Smooth muscle cell (in vitro differentiated cells): Measurements from ENCODE around the gene RBKS. TPM values are rescaled to one million over a fixed set of nuclear protein-coding genes. Genes with fewer than 3 reads are reported as not detected.

Source experiments
- DNase-seq: peaks from one replicate; lab custom pipeline; 2025; ENCODE audit not compliant: unreplicated experiment; lab: John Stamatoyannopoulos, UW
- H2AFZ ChIP-seq: fragments of 200-600 bp; sonication (generic); 2 replicates; pipeline ENCODE4 v1.6.0; 2016; ENCODE audit warnings: antibody characterized with exemption, low read depth, mild to moderate bottlenecking
- H3F3A ChIP-seq: fragments of 200-600 bp; sonication (generic); 2 replicates; pipeline ENCODE4 v1.6.0; 2017; ENCODE audit warnings: antibody characterized with exemption, low read depth
- H3K27ac ChIP-seq: fragments of 200-600 bp; sonication (generic); 2 replicates; pipeline ENCODE4 v1.5.1; 2016; ENCODE audit warnings: low read depth, mild to moderate bottlenecking
- H3K27me3 ChIP-seq: fragments of 200-600 bp; sonication (generic); 2 replicates; pipeline ENCODE4 v1.6.1; 2016; ENCODE audit warnings: low read depth, mild to moderate bottlenecking
- H3K36me3 ChIP-seq: fragments of 200-600 bp; sonication (generic); 2 replicates; pipeline ENCODE4 v1.5.1; 2016; ENCODE audit warnings: low read depth
- H3K4me1 ChIP-seq: fragments of 200-600 bp; sonication (generic); 2 replicates; pipeline ENCODE4 v1.5.1; 2016; ENCODE audit warnings: low read depth
- H3K4me2 ChIP-seq: fragments of 200-600 bp; sonication (generic); 2 replicates; pipeline ENCODE4 v1.6.0; 2016; ENCODE audit warnings: mild to moderate bottlenecking
- H3K4me3 ChIP-seq: fragments of 200-600 bp; sonication (generic); 2 replicates; pipeline ENCODE4 v1.5.1; 2016; ENCODE audit warnings: mild to moderate bottlenecking
- H3K79me2 ChIP-seq: fragments of 200-600 bp; sonication (generic); 2 replicates; pipeline ENCODE4 v1.6.0; 2016; ENCODE audit warnings: low read depth, mild to moderate bottlenecking
- H3K9ac ChIP-seq: fragments of 200-600 bp; sonication (generic); 2 replicates; pipeline ENCODE4 v1.6.0; 2016; ENCODE audit warnings: low read depth
- H3K9me3 ChIP-seq: fragments of 200-600 bp; sonication (generic); replicated peaks from 2 replicates; pipeline ENCODE4 v1.5.1; 2016; ENCODE audit warnings: low read depth
- H4K20me1 ChIP-seq: fragments of 200-600 bp; sonication (generic); 2 replicates; pipeline ENCODE4 v1.6.0; 2016; ENCODE audit warnings: low read depth
- CTCF ChIP-seq: fragments of 200-600 bp; sonication (generic); IDR thresholded peaks from 2 replicates; pipeline ENCODE4 v1.5.1; 2017; ENCODE audit warnings: borderline replicate concordance, mild to moderate bottlenecking, antibody characterized with exemption; ENCODE audit not compliant: insufficient read depth, poor library complexity, severe bottlenecking
- WGBS: methylation state at CpG from one replicate; pipeline ENCODE4 v1.1.7; 2016; ENCODE audit warnings: low lambda C conversion rate; 5-methylcytosine and 5-hydroxymethylcytosine counted together
- polyA plus RNA-seq: library from polyadenylated mRNA; unstranded; fragments of >200 nt; fragmentation: Nextera tagmentation; extraction: Ambion mirVana; gene quantifications from 2 replicates; pipeline ENCODE4 v1.2.1, GENCODE V29; 2016
- total RNA-seq: library from RNA; depleted of rRNA; stranded (reverse); fragments of >200 nt; gene quantifications from 2 replicates; pipeline ENCODE4 v1.2.3, GENCODE V29; 2014

RBKS gene
- total RNA-seq: 0.13 and 1.0 TPM in 2 replicates
- polyA plus RNA-seq: 1.7 and 3.3 TPM in 2 replicates

- Histone ChIP-seq H2AFZ (peak within 1 kb of the TSS; percentile 99), H3F3A (peaks cover 5% of the 10 kb centered on the region), H4K20me1 (no peaks in the 10 kb centered on the region), H3K9me3 (no peaks in the 10 kb centered on the region), H3K79me2 (peaks cover 21% of the 10 kb centered on the region), H3K4me1 (peaks cover 6% of the 10 kb centered on the region), H3K4me3 (peak within 1 kb of the TSS; percentile 68), H3K27ac (peak within 1 kb of the TSS; percentile 84), H3K36me3 (no peaks in the 10 kb centered on the region), H3K27me3 (no peaks in the 10 kb centered on the region), H3K9ac (peak within 1 kb of the TSS; percentile 92), H3K4me2 (peak within 1 kb of the TSS; percentile 86)
- peak; percentile 42 for DNase-seq
- WGBS: 1% methylated on average over 62 of the region's 79 CpGs
- peak; percentile 5 for TF ChIP-seq CTCF
Observed at GRCh38 chr2:27890146-27890923, at the start of gene RBKS, which contains the start of gene BABAM2. Gene RBKS (minus strand): TSS chr2:27890387. CDS start chr2:27890345, 42 bp downstream. Gene BABAM2 (plus strand): TSS chr2:27890729. CDS start chr2:27894557, 3,828 bp downstream.

- no peaks in the 10 kb centered on the region for H3K36me3 ChIP-seq
- 89% methylated on average over 3 of the region's 3 CpGs for WGBS
- no peaks in the 10 kb centered on the region for H3K4me1 ChIP-seq
- no peak overlapping the region for H3K9ac ChIP-seq
- no peak for TF ChIP-seq CTCF
- no peak overlapping the region for H2AFZ ChIP-seq
- no peaks in the 10 kb centered on the region for H3F3A ChIP-seq
- H3K79me2 ChIP-seq: no peaks in the 10 kb centered on the region
- H3K27ac ChIP-seq: no peak overlapping the region
- H4K20me1 ChIP-seq: no peaks in the 10 kb centered on the region
- no peaks in the 10 kb centered on the region for H3K27me3 ChIP-seq
- no peak for DNase-seq
- H3K4me3 ChIP-seq: no peak overlapping the region
- H3K4me2 ChIP-seq: no peak overlapping the region
- H3K9me3 ChIP-seq: no peaks in the 10 kb centered on the region
Observed at GRCh38 chr2:27935026-27935425, 44.8 kb upstream of the RBKS start.

GRCh38 chr2:27932396-27932795 lies 42.2 kb upstream of the RBKS start:
- Histone ChIP-seq H3K4me1 (no peaks in the 10 kb centered on the region), H3K79me2 (no peaks in the 10 kb centered on the region), H3K36me3 (no peaks in the 10 kb centered on the region), H3K4me3 (no peak overlapping the region), H4K20me1 (no peaks in the 10 kb centered on the region), H3K9me3 (no peaks in the 10 kb centered on the region), H3F3A (no peaks in the 10 kb centered on the region), H3K4me2 (no peak overlapping the region), H3K27ac (peak overlapping the region; percentile 61), H3K27me3 (no peaks in the 10 kb centered on the region), H2AFZ (no peak overlapping the region), H3K9ac (no peak overlapping the region)
- DNase-seq: no peak
- no peak for TF ChIP-seq CTCF
- WGBS: 71% methylated on average over 2 of the region's 2 CpGs
